Left kidney (tissue), 2 donors: ENCODE measurements around the gene PUS1. TPM values are rescaled to one million over a fixed set of nuclear protein-coding genes. Genes with fewer than 3 reads are reported as not detected.

Source experiments
- DNase-seq: peaks from one replicate; pipeline ENCODE4 v3.0.0-alpha.2; 2013
- polyA plus RNA-seq: library from polyadenylated mRNA; unstranded; fragments of 120-200 nt; gene quantifications from one replicate; pipeline ENCODE4 v1.2.1, GENCODE V29; 2013; ENCODE audit not compliant: insufficient read length

Gene PUS1
- polyA plus RNA-seq, 1 donor: 17.3 TPM

DNA sequence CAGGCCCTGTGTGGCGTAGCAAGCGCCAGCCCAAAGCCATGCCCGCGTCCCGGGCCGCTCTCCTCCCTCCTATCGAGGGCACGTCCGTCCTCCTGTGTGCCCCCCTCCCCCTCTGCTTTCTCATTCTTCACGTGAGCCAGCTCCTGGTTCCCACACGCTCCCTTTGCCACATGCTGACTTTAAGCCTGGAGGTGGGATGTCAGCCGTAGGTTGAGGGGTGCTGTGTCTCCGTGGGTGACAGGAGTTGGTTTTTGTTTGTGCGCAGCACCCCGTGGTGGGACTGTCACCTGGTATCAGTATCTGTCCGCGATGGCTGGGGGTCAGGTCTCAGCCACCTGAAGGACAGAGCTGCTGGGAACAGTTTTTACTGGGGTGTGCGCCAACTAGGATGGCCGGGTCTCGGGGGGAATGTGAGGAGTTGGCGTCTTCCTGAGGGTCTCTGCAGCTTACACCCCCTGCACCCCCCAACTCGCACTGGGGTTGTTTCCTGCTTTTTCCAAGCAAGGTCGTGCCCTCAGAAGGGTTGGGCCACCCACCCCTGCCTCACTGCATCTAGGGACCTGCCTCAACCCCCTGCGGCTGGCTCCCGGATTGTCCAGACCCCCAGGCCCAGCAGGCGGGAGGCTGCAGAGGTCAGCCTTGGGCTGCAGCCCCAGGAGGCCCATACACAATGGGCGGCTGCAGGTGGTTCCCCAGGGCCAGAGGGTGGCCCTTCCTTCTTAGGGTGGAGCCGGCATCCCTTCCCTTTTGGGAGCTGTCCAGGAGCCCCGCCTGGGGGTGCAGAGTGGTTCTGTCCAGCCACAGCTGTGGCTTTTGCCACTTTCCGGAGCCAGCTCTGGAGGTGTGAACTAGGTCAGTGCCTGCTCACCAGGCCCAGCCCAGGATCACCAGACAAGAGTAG lies 27.4 kb upstream of the PUS1 start:
- DNase-seq: no peak

DNA sequence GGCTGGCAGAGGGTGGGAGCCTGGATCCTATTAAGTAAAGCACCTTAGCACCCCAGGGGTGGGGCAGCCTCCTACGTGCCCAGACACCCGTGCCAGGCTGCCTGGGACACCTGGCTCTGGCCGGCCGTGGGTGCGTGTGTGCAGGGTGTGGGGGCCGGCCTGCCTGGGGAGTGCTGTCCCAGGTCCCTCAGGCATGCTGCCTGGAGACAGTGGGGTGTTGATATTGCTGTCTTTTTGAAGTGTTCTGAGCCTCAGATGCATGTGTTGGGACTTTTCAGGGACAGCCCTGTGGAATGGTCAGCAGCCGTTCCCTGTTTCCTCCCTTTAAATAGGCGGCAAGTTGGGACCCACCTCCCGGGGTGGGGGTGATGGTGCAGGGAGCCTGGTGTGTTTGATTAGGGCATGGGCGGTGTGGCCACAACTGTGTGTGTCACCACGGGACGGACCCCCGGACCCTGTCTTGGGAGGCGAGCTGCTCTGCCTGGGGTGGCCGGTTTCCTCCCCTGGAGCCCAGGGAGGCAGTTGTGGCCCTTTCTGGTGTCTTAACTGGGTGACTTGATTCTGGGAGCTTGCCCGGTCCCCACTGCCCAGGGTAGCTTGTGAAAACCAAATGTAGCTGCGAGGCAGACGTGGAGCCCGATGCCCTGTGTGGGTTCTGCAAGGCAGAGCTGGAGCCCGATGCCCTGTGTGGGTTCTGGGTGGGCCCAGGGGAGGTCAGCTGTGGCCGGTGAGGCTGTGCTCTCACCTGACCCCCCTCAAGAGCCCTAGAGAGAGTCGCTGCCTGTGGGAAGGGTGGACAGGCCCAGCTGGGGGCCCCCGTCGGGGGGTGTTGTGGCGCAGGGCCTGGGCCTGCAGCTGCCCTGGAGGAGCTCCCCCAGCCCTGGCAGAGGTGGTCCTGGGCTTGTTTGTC lies 26.5 kb upstream of the PUS1 start:
- DNase-seq: no peak

DNA sequence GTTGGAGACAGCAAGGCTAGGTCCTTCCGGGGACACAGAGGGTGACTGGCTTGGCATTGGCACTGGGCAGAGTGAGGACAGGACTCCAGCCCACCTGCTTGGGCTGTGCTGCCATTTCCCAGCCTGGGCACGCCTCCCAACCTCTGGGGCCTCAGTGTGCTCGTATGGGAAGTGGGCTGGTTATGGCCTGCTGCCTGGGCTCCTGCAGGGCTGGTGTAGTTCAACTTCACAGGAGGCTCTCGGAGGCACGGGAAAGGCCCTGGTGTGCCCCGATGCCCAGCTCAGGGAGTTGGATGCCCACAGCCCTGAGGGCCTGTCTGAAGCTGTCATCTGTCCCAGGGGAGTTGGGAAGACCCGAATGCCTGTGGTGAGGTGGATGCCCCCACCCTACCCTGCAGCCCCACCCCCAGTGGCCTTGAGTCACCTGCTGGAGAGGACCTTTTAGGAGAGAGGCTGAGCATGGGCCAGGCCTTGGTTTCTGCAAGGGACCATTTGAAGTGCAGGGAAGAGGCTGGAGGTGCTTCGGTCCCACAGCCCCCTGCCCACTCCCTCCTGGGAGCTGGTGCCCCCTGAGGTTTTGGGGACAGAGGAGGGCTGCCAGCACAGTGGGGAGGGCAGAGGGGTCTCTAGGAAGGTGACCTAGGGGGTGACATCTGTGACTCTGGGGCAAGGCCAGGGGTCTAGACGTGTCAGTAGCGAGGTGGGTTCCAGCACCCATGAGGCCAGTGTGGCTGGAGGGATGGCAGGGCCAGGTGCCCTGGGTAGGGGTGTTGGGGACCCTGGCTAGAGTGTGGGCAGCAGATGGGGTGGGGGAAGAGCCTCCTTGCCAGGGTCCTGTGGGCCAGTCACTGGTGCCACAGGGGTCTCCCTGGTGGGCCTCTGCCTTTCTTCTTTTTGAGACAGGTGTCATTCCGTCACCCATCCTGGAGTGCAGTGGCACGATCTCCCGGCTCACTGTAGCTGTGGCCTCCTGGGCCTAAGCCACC lies 25.5 kb upstream of the PUS1 start:
- no peak for DNase-seq

DNA sequence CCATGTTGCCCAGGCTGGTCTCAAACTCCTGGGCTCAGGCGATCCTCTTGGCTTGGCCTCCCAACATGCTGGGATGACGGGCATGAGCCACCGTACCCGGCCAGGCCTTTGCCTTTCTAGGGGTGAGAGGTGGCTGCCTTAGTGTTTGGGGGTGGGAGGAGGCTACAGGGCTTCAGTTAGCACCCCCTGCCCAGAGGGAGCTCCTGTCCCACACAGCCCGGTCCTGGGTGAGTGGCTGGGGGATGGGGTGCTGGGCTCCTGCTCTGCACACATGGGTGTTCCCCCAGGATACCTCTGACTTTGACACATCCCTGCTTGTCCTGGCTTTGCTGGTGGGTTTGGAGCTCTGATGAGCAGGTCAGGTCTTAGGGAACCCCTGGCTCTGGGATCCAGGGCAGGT lies 24.7 kb upstream of the PUS1 start:
- no peak for DNase-seq

DNA sequence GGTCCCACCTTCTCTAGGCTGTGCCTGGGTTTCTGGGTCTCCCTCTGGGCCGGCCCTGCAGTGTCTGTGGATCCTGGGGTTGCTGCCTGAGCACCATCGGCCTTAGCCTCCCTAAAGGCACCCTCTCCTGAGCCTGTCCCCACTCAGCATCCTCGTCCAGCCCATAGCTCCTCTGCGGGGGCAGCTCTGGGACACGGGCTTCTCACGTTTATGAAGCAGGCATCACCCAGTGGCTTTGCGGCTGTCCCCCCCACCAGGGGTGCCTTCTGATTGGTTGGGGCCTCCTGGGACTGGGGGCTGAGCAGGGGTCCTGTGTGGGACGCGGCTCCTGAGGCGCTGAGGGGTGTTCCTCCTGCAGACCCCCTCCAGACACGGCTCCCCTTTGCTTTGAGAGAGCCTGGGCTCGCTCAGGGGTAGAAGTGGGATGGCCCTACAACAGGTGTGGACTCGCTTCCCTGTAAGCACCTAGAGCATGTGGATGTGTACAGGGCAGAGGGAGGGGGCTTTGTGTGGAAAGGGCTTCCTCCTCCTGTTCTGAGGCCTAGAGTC lies 23.9 kb upstream of the PUS1 start:
- no peak for DNase-seq

DNA sequence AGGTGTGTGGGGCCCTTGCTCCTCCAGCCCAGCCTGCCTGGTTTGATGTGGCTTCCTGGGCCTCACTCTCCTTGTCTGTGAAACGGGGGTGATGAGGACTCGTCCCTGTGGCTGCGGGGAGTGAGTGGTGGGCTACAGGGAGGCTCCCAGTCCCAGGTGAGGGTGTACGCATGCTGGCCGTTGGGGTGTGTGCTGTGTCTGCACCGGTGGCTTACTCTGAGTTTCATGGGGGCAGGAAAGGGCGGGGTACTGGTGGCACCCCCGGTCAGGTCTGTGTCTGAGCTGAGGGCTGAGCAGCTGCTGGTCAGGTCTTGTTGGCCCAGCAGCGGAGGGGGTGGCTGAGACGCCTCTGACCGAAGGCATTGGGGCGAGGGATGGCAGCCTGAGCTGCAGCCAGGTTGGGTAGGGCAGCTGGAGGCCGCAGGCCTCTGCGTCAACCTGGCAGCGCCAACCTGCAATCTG lies 23.4 kb upstream of the PUS1 start:
- DNase-seq: no peak

DNA sequence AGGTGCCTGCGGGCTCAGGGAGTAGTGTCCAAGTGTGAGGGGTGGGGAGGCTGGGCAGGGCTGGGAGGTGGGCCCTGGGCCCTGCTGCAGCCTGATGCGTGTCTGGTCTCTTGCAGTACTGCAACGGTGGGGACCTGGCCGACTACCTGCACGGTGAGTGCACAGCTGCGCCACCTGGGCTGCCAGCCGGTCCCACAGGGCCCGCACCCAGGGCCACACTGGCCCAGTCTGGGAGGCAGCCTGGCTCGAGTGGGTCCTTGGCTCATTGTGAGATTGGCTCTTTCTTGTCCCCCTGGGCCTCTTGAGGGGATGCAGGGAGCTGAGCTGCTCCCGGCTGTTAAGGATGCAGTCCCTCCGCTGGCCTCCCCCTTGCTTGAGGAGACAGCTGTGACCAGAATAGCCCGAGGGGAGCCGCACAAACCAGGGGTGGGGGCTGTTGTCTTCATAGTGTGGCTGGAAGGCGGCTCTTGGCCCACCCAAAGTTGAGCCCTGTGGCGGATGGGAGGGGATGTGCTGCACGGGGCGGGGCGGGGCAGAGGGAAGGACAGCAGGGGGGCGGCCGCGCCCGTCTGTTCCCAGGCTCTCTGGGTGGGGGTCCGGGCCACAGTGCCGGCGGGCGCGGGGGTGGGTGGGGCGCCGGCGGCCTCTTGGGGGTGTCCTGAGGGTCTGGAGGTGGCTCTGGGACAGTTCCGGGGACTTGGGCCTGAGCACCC lies 21.5 kb upstream of the PUS1 start:
- DNase-seq: no peak

DNA sequence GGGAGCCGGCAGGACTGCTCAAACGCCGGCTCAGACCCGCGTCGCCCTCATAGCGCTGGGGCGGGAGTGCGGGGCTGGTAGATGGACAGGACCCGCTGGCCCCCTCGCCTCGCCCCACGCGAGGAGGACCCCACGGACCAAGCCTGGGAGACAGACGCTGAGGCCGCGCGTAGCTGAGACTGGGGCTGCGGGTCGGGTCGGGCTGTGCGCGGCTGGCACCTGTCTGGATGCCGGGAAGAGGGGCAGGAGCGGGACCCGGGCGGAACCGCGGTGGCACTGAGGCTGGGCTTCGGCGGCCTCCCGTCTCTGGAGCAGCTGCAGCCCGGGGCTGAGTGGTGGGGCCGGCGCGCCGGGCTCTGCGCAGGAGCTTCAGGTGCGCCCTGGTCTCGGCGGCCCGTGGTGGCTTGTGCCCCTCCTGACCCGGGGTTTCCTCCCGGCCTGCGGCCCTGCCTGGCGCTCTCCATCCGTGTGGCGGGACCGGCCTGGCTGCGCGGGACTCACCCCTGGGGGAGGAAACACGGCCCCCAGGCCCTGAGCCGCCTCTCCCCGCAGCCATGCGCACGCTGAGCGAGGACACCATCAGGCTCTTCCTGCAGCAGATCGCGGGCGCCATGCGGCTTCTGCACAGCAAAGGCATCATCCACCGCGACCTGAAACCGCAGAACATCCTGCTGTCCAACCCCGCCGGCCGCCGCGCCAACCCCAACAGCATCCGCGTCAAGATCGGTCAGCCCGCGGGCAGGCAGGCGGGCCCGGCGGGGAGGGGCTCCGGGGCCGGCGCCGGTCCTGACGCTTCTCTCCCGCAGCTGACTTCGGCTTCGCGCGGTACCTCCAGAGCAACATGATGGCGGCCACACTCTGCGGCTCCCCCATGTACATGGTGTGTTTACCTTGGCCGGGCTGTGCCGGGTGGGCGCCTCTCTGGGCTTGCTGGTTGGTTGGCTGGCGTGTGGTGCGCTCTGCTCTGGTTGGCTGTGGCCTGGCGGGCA lies 20.7 kb upstream of the PUS1 start:
- no peak for DNase-seq

DNA sequence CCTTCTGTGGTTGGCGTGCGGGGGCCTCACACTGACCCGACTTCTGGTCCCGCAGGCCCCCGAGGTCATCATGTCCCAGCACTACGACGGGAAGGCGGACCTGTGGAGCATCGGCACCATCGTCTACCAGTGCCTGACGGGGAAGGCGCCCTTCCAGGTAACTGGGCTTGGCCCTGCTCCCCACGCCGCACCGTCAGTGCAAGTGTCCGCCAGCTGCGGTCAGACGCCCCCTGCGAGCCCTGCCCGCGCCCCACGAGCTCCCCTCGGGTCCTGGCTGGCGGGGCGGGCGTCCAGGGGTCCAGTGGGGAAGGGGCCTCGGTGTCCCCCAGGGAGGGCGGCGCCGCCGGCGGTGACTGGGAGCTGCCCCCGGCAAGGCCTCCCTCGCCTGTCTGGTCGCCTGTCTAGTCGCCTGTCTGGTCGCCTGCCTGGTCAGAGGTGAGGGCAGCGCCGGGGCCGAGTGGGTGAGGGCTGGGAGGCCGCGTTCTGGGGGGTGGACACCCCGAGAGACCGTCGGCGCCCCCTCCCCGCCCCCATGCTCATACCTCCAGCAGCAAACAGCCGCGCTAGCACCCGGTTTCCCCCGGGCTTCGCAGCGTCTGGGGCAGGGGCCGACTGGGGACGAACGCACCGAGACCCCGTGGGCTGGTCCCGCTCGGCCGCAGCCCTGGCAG lies 19.9 kb upstream of the PUS1 start:
- no peak for DNase-seq

DNA sequence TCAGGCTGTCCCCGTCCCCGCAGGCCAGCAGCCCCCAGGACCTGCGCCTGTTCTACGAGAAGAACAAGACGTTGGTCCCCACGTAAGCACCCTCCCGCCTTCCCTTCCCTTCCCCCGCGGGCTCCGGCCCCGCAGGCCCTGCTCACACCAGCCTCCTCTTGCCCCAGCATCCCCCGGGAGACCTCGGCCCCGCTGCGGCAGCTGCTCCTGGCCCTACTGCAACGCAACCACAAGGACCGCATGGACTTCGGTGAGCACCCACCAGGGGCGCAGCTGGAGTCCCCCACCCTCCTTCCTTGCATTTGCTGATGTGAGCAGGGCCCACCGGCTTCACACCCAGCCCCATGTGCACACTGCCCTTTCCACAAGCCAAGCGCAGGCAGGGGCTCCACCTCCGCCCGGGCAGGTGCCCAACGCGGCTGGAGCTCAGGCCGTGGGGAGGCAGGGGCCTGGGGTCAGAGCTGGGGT lies 19.3 kb upstream of the PUS1 start:
- DNase-seq: no peak

DNA sequence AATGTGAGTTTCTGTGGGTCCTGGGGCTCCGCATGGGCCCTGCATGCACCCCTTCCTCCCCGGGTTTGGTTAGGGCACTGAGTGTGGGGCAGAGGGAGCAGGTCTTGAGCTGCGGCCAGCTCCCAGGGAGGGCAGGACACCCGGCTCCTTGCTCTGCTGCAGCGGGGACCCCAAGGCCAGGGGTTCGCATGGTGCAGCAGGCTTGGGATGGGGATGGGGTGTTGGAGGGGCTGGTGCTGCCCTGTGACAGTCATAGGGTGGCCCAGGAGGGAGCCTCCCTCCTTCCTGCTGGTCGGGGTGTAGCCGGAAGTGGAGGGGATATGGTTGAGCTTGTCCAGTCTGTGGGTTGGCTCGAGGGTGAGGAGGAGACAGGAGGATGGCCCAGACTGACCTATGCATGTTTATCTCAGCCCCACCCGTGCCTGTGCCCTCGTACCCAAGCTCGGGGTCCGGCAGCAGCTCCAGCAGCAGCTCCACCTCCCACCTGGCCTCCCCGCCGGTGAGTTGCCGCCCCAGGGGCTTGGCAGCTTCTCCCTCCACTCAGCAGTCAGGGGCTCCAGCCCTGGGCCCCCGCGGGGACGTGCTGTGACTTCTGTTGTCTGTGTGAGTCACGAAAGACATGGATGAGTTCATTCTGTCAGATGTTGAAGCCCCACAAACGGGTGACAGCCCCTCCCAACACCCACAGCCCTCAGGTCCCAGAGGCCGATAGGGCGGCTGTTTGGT lies 18.6 kb upstream of the PUS1 start:
- no peak for DNase-seq

DNA sequence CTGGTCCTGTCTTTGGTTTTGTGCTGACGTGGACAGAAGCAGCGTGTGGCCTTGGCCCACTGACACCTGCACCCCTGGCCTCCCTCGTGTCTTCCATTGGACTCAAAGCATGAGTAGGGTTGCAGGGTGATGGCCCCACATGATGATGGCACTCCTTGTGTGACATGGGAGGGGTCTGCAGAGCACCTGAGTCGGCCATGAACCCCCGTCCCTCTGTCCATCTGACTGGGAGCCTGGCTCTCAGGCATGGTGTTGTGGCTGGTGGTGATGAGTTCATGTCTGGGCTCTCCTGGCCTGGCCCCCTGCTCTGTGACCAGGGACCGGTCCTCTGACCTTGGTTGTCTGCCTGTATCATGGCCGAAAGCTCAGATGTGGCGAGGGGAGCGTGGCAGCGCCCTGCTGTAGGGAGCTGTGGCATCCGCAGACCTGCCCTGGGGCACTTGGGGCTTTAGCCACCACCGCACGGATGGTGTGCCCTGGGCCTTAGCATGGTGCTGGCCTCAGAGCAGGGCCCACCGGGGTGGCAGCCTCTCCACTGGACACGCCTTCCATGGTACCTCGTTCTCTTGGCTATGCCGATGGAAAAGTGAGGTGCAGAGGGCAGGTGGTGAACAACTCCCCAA lies 17.9 kb upstream of the PUS1 start:
- DNase-seq: no peak

DNA sequence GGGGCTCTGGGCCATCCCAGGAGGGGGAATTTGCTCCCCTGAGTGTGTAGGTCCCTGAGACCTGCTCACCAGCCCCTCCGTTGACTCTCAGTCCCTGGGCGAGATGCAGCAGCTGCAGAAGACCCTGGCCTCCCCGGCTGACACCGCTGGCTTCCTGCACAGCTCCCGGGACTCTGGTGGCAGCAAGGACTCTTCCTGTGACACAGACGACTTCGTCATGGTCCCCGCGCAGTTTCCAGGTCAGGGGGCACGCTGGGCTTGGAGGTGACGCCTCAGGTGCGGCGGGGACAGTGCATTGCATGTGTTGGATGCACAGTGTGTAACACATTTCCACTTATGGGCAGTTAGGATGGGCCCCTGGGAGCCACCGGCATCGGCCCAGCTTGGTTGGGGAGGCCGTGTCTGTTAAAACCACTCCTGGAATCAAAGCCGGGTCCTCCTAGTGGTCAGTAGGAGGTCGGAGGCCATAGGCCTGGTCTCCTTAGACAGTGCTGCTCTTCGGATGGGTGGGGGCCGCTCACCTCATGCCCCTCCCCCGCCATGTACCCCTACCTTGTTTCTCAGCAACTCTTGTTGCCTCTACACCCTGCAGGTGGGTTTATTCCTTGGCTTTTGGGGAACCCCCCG lies 17.1 kb upstream of the PUS1 start:
- no peak for DNase-seq

DNA sequence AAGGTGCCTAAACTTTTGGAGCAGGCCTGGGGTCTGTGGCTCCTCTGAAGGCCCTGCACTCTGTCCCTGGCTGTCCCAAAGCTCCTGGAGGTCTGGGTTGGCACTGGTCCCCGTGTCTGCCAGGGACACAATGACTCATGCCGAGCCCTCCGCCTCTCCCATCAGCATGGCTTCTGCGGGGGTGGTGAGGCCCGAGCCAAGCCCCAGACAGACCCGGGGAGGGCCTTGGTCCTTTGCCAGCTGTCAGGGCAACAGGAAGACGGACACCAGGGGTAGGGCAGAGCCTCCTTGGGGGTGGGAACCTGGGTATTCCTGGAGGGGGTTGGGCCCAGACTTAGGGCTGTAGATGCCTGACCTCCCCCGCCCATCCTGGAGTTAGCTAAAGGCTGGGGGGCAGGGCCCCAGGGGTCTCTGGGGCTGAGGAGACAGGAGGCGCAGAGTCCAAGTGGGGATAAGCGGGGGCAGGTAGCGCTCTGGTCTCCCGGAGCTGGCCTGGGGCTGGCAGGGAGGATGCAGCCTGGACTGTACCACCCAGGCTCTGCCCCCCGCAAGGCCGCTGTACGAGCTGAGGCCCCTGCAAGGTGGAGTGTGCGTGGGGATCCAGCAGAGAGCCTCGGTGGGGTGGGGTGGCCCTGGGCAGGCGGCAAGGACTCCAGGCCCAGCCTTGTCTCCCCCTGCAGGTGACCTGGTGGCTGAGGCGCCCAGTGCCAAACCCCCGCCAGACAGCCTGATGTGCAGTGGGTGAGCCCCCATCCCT lies 16.4 kb upstream of the PUS1 start:
- no peak for DNase-seq

DNA sequence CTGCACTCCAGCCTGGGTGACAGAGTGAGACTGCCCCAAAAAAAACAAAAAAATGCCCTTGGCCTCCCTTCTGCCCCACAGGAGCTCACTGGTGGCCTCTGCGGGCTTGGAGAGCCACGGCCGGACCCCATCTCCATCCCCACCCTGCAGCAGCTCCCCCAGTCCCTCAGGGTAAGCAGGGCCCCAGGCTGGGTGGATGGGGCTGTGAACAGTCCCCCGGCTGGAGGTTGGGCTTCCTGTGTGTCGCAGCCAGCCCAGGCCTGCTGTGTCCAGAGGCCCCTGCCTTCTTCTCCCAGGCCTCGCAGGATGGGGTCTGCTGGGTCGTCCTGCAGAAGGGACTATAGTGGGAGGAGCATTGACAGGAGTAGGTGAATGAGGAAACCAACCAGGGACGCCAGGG lies 15.4 kb upstream of the PUS1 start:
- no peak for DNase-seq

DNA sequence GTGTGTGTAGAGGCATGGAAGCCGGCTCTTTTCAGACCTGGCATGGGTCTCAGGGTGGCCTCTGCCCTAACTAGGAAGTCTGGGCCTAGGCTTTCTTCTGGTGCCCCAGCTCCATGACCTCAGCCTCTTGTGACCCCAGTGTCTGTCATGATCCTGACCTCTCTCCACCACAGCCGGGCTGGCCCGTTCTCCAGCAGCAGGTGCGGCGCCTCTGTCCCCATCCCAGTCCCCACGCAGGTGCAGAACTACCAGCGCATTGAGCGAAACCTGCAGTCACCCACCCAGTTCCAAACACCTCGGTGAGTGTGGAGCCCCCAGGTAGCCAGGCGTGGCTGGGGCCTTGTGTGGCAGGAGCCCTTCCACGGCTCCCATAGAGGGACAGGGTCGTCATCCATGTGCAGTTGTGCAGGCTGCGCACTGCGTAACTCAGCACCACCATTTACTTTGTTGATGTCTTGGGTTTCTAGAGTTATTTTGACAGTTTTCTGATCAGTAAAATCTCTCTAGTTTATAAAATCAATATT lies 14.8 kb upstream of the PUS1 start:
- no peak for DNase-seq
